DOHH2 (cell line): ENCODE results near the gene IHH.

Source experiments
- H3F3A ChIP-seq: fragments of 200-600 bp; sonication (generic), shearing (Covaris generic); 2 replicates; pipeline ENCODE4 v1.6.0; 2016; ENCODE audit warnings: antibody characterized with exemption, mild to moderate bottlenecking; ENCODE audit not compliant: control insufficient read depth, insufficient read depth
- H3K27ac ChIP-seq: fragments of 200-600 bp; sonication (generic); 2 replicates; pipeline ENCODE4 v1.5.1; 2014; ENCODE audit warnings: low read depth, mild to moderate bottlenecking, low read length, moderate library complexity
- H3K27me3 ChIP-seq: fragments of 200-600 bp; sonication (generic); 2 replicates; pipeline ENCODE4 v1.6.1; 2014; ENCODE audit warnings: mild to moderate bottlenecking, low read length, mixed read lengths; ENCODE audit not compliant: control insufficient read depth
- H3K36me3 ChIP-seq: fragments of 200-600 bp; sonication (generic); 2 replicates; pipeline ENCODE4 v1.6.1; 2014; ENCODE audit warnings: mild to moderate bottlenecking, low read length, moderate library complexity, mixed read lengths; ENCODE audit not compliant: control insufficient read depth
- H3K4me1 ChIP-seq: fragments of 200-600 bp; sonication (generic); 2 replicates; pipeline ENCODE4 v1.6.1; 2014; ENCODE audit warnings: mild to moderate bottlenecking, low read length, mixed read lengths; ENCODE audit not compliant: control insufficient read depth
- H3K4me2 ChIP-seq: fragments of 200-600 bp; sonication (generic); 2 replicates; pipeline ENCODE4 v1.6.0; 2014; ENCODE audit warnings: mild to moderate bottlenecking, low read length, moderate library complexity
- H3K4me3 ChIP-seq: fragments of 200-600 bp; sonication (generic); 2 replicates; pipeline ENCODE4 v1.5.1; 2014; ENCODE audit warnings: mild to moderate bottlenecking, low read length, mixed read lengths
- H3K79me2 ChIP-seq: fragments of 200-600 bp; sonication (generic); 2 replicates; pipeline ENCODE4 v1.6.1; 2014; ENCODE audit warnings: mild to moderate bottlenecking, low read length, mixed read lengths; ENCODE audit not compliant: control insufficient read depth
- H3K9me2 ChIP-seq: fragments of 200-600 bp; sonication (generic); replicated peaks from 2 replicates; pipeline ENCODE4 v1.6.1; 2014; ENCODE audit warnings: mild to moderate bottlenecking, low read length, mixed read lengths; ENCODE audit not compliant: control insufficient read depth
- H3K9me3 ChIP-seq: fragments of 200-600 bp; sonication (generic); 2 replicates; pipeline ENCODE4 v1.6.1; 2014; ENCODE audit warnings: antibody characterized with exemption, low read length, mixed read lengths; ENCODE audit not compliant: control insufficient read depth, insufficient read depth
- H4K20me1 ChIP-seq: fragments of 200-600 bp; sonication (generic); 2 replicates; pipeline ENCODE4 v1.6.0; 2014; ENCODE audit warnings: low read depth, mild to moderate bottlenecking, antibody characterized with exemption, low read length, moderate library complexity; ENCODE audit not compliant: control insufficient read depth, insufficient read depth
- CTCF ChIP-seq: fragments of 200-600 bp; sonication (generic); IDR thresholded peaks from one replicate; pipeline ENCODE4 v1.5.1; 2014; ENCODE audit warnings: antibody characterized with exemption, mild to moderate bottlenecking, low read depth, low read length; ENCODE audit not compliant: poor library complexity, severe bottlenecking
- EZH2phosphoT487 ChIP-seq: fragments of 200-600 bp; sonication (generic); IDR thresholded peaks from 2 replicates; pipeline ENCODE4 v1.6.1; 2017; ENCODE audit warnings: borderline replicate concordance, mild to moderate bottlenecking, antibody characterized with exemption, low read length, moderate library complexity, mixed read lengths

IHH gene

GRCh38 chr2:219094171-219094570, 33.5 kb upstream of the IHH start:
- H3K9me3 ChIP-seq, result no peaks in the 10 kb centered on the region
- no peak overlapping the region for H3K4me2 ChIP-seq
- TF ChIP-seq CTCF, result no peak
- TF ChIP-seq EZH2phosphoT487, result no peak
- H4K20me1 ChIP-seq, result no peaks in the 10 kb centered on the region
- no peaks in the 10 kb centered on the region for H3F3A ChIP-seq
- H3K27me3 ChIP-seq, result no peaks in the 10 kb centered on the region
- no peaks in the 10 kb centered on the region for H3K9me2 ChIP-seq
- H3K79me2 ChIP-seq, result no peaks in the 10 kb centered on the region
- no peaks in the 10 kb centered on the region for H3K36me3 ChIP-seq
- no peak overlapping the region for H3K4me3 ChIP-seq
- no peaks in the 10 kb centered on the region for H3K4me1 ChIP-seq
- no peak overlapping the region for H3K27ac ChIP-seq

GRCh38 chr2:219090436-219091299, 29.9 kb upstream of the IHH start:
- Histone ChIP-seq H3K4me3 (no peak overlapping the region), H3K27ac (no peak overlapping the region), H4K20me1 (no peaks in the 10 kb centered on the region), H3F3A (no peaks in the 10 kb centered on the region), H3K79me2 (no peaks in the 10 kb centered on the region), H3K36me3 (no peaks in the 10 kb centered on the region), H3K27me3 (no peaks in the 10 kb centered on the region), H3K4me2 (no peak overlapping the region), H3K9me3 (no peaks in the 10 kb centered on the region), H3K4me1 (no peaks in the 10 kb centered on the region), H3K9me2 (no peaks in the 10 kb centered on the region)
- no peak for TF ChIP-seq CTCF
- TF ChIP-seq EZH2phosphoT487, result no peak

GRCh38 chr2:219089330-219089729, 28.6 kb upstream of the IHH start:
- Histone ChIP-seq H3K27me3 (no peaks in the 10 kb centered on the region), H3K9me2 (no peaks in the 10 kb centered on the region), H3K4me1 (no peaks in the 10 kb centered on the region), H4K20me1 (no peaks in the 10 kb centered on the region), H3K9me3 (no peaks in the 10 kb centered on the region), H3K36me3 (no peaks in the 10 kb centered on the region), H3K4me2 (no peak overlapping the region), H3K79me2 (no peaks in the 10 kb centered on the region), H3F3A (no peaks in the 10 kb centered on the region), H3K27ac (no peak overlapping the region), H3K4me3 (no peak overlapping the region)
- TF ChIP-seq EZH2phosphoT487 (no peak), CTCF (no peak)
